Aorta (tissue), 5 donors: ENCODE data around the gene CAMP. TPM values are rescaled to one million over a fixed set of nuclear protein-coding genes. Genes with fewer than 3 reads are reported as not detected.
"Not testable (repeated sequence)": the region's sequence is repeated elsewhere in the genome, so short reads cannot be mapped to it uniquely, and the experiment has no call there.

ENCODE experiments used
- ATAC-seq: fragments of 200-7000 bp; cut with Tn5 transposase; one replicate; pipeline ENCODE4 v1.9.1; 2022; ENCODE audit warnings: moderate library complexity; ENCODE audit not compliant: low FRiP score
- DNase-seq, 2 donors: peaks; one replicate each; pipeline ENCODE4 v3.0.0-alpha.2; 2020
- H3K27ac ChIP-seq, 2 donors: one replicate each; pipeline ENCODE4 v1.5.1; 2013; ENCODE audit warnings: low read length in 2 of 2, mild to moderate bottlenecking in 2 of 2, moderate library complexity in 2 of 2, control low read depth in 1 of 2, inconsistent platforms in 1 of 2, low read depth in 1 of 2
- H3K27me3 ChIP-seq, 2 donors: one replicate each; pipeline ENCODE4 v1.6.1; 2013; ENCODE audit warnings: control low read depth in 1 of 2, low read length in 1 of 2, mild to moderate bottlenecking in 1 of 2, moderate library complexity in 1 of 2; ENCODE audit not compliant: insufficient read depth in 2 of 2, control insufficient read depth in 1 of 2
- H3K36me3 ChIP-seq, 2 donors: one replicate each; pipeline ENCODE4 v1.6.1; 2013; ENCODE audit warnings: control low read depth in 1 of 2, low read length in 1 of 2, mild to moderate bottlenecking in 1 of 2; ENCODE audit not compliant: insufficient read depth in 2 of 2, control insufficient read depth in 1 of 2
- H3K4me1 ChIP-seq, 2 donors: one replicate each; pipeline ENCODE4 v1.6.1; 2013; ENCODE audit warnings: low read length in 2 of 2, control low read depth in 1 of 2, mild to moderate bottlenecking in 1 of 2, moderate library complexity in 1 of 2; ENCODE audit not compliant: insufficient read depth in 2 of 2, control insufficient read depth in 1 of 2
- H3K4me3 ChIP-seq, 2 donors: one replicate each; pipeline ENCODE4 v1.5.1; 2013; ENCODE audit warnings: low read length in 2 of 2, control low read depth in 1 of 2, mild to moderate bottlenecking in 1 of 2
- H3K9me3 ChIP-seq: one replicate; pipeline ENCODE4 v1.6.1; 2013; ENCODE audit warnings: mild to moderate bottlenecking, low read length; ENCODE audit not compliant: control insufficient read depth
- WGBS, 2 donors: extraction: QIAGEN DNeasy Blood & Tissue Kit; methylation state at CpG; one replicate each; pipeline ENCODE4 v1.1.7; 2013; 5-methylcytosine and 5-hydroxymethylcytosine counted together
- intact Hi-C, 2 donors: fragments of 100-400 bp; cut with DNase I; formaldehyde crosslinking; loops; one replicate each; pipeline versions ENCODE4 v1.14.2 to v1.15.0; 2022
- polyA plus RNA-seq, 2 donors: library from polyadenylated mRNA; stranded (reverse); fragments of 200-250 nt; gene quantifications; one replicate each; pipeline ENCODE4 v1.2.3, GENCODE V29; 2013
- total RNA-seq, 2 donors: library from RNA; stranded (reverse); fragmentation: NEBNext Ultra II Directional; extraction: Animal tissue kit (Norgen Biotek cat#: 25700); gene quantifications; one replicate each; pipeline ENCODE4 v1.2.1, GENCODE V29; 2021
- donor health status: healthy with polysubstance abuse.
- donor health status: Bipolar disorder and iron deficiency.
- donor health status: DM: no; HTN: no; CAD: no.
- donor health status: DM: no; HTN: no; CAD: no.
- donor health status: DM: yes; HTN: yes; CAD: no.

CAMP gene
- total and polyA plus RNA-seq, 4 donors: 0.65 to 4.0 (median 0.90) TPM; not detected in 1

DNA sequence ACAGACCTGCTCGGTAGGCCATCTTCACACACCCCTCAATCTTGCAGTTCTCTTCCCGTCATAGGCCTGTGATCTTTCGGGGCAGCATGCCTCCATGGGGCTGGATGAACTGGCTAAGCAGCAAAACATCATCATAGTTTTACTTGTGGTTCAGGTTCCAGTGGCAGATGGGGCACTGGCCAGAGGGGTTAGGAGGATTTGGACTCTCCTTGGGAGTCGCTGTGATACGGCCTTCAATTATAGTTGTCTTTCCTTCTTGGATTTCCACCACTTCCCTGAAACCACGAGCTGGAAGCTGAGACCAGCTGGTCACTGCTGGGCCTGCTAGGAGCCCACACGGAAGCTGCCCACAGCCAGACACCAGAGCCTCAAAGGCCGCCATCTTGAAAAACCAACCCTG, 33.3 kb downstream of the CAMP start:
- DNase-seq (no peak), ATAC-seq (no peak)
- Histone ChIP-seq H3K27me3 (no peaks in the 10 kb centered on the region), H3K4me3 (no peak overlapping the region), H3K9me3 (no peaks in the 10 kb centered on the region), H3K36me3 (no peaks in the 10 kb centered on the region), H3K27ac (no peak overlapping the region), H3K4me1 (no peaks in the 10 kb centered on the region)
- WGBS, 2 donors: 95 to 96% methylated on average over 8 of the region's 8 CpGs
- intact Hi-C loops: no loop called here

- ATAC-seq (no peak), DNase-seq (no peak)
- Histone ChIP-seq H3K9me3 (no peaks in the 10 kb centered on the region), H3K4me3 (no peak overlapping the region), H3K27me3 (no peaks in the 10 kb centered on the region), H3K4me1 (no peaks in the 10 kb centered on the region), H3K36me3 (no peaks in the 10 kb centered on the region), H3K27ac (no peak overlapping the region)
- intact Hi-C loops: no loop called here
- 97 to 99% methylated on average over 1 of the region's 1 CpG for WGBS, 2 donors
Measured at GRCh38 chr3:48258530-48258929, 35.2 kb downstream of the CAMP start.

DNA sequence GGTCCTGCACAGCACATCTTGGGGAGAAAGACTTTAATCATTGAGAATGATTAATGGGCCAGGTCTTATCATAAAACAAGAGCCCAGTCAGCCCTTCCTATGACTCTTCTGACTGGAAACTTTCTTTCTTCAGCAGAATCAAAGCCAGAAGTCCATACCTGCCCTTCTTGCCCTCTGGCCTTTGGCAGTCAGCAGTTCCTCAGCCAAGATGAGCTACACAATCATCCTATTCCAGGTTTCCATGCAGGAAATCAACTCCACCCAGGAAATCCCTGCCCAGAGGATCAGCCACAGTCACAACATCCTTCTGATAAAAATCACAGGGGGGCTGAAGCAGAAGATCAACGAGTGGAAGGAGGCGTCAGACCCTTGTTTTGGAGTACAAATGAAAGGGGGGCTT, 44.5 kb downstream of the CAMP start:
- Histone ChIP-seq H3K4me1 (no peaks in the 10 kb centered on the region), H3K4me3 (no peak overlapping the region), H3K27me3 (no peaks in the 10 kb centered on the region), H3K9me3 (no peaks in the 10 kb centered on the region), H3K36me3 (peaks cover 0 to 3% of the 10 kb centered on the region in 2 donors), H3K27ac (no peak overlapping the region)
- ATAC-seq (no peak), DNase-seq (no peak)
- WGBS, 2 donors: 76 to 82% methylated on average over 2 of the region's 2 CpGs
- intact Hi-C loops: no loop called here

DNA sequence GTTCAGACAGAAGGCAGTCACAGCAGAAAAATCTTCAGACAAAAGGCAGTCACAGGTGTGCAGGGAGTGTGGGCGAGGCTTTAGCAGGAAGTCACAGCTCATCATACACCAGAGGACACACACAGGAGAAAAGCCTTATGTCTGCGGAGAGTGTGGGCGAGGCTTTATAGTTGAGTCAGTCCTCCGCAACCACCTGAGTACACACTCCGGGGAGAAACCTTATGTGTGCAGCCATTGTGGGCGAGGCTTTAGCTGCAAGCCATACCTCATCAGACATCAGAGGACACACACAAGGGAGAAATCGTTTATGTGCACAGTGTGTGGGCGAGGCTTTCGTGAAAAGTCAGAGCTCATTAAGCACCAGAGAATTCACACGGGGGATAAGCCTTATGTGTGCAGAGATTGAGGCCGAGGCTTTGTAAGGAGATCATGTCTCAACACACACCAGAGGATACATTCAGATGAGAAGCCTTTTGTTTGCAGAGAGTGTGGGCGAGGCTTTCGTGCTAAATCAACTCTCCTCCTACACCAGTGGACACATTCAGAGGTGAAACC, 45.2 kb downstream of the CAMP start:
- no peaks in the 10 kb centered on the region for H3K9me3 ChIP-seq
- no peaks in the 10 kb centered on the region for H3K4me1 ChIP-seq
- H3K27ac ChIP-seq: no peak overlapping the region
- DNase-seq (no peak), ATAC-seq (no peak)
- peaks cover 0 to 3% of the 10 kb centered on the region in 2 donors for H3K36me3 ChIP-seq
- WGBS, 2 donors: 89 to 90% methylated on average over 13 of the region's 13 CpGs
- no peaks in the 10 kb centered on the region for H3K27me3 ChIP-seq
- intact Hi-C loops: no loop called here
- H3K4me3 ChIP-seq: no peak overlapping the region

GRCh38 chr3:48268936-48269561, 45.8 kb downstream of the CAMP start:
- Histone ChIP-seq H3K27ac (no peak overlapping the region), H3K9me3 (no peaks in the 10 kb centered on the region), H3K27me3 (no peaks in the 10 kb centered on the region), H3K4me3 (no peak overlapping the region), H3K36me3 (peaks cover 0 to 3% of the 10 kb centered on the region in 2 donors), H3K4me1 (no peaks in the 10 kb centered on the region)
- no peak for DNase-seq
- intact Hi-C loops: no loop called here
- 81 to 84% methylated on average over 23 of the region's 23 CpGs for WGBS, 2 donors
- ATAC-seq: no peak

DNA sequence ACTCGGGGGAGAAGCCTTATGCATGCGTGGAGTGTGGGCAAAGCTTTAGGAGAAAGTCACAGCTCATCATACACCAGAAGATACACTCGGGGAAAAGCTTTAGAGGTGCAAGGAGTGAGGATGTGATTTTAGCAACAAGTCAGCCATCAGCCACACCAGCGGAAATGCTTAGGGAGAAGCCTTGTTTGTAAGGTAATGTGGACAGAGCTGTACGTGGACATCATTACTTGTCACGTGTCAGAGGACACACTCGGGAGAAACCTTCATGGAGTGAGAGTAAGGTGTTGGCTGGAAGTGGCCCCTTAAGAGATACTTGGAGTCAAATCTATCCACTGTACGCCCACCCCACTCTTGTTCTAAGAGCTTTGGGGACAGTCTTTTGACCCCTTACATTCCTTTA, 46.3 kb downstream of the CAMP start:
- no peaks in the 10 kb centered on the region for H3K4me1 ChIP-seq
- H3K36me3 ChIP-seq: peaks cover 0 to 3% of the 10 kb centered on the region in 2 donors
- intact Hi-C loops: no loop called here
- H3K27ac ChIP-seq: no peak overlapping the region
- DNase-seq (no peak), ATAC-seq (no peak)
- WGBS, 2 donors: 84 to 87% methylated on average over 8 of the region's 8 CpGs
- H3K9me3 ChIP-seq: no peaks in the 10 kb centered on the region
- H3K4me3 ChIP-seq: no peak overlapping the region
- H3K27me3 ChIP-seq: no peaks in the 10 kb centered on the region

- no peaks in the 10 kb centered on the region for H3K9me3 ChIP-seq
- no peak for DNase-seq
- no peaks in the 10 kb centered on the region for H3K27me3 ChIP-seq
- no peak overlapping the region for H3K4me3 ChIP-seq
- peaks cover 0 to 3% of the 10 kb centered on the region in 2 donors for H3K36me3 ChIP-seq
- intact Hi-C loops: loop anchor here in 1 of 2 donors (10.0 kb wide), 1 partner anchor 274 kb away; no protein-coding TSS in a partner anchor
- no peak for ATAC-seq
- H3K4me1 ChIP-seq: no peaks in the 10 kb centered on the region
- no peak overlapping the region for H3K27ac ChIP-seq
- WGBS, 2 donors: 54 to 57% methylated on average over 2 of the region's 2 CpGs
Measured at GRCh38 chr3:48270306-48270705, 47.0 kb downstream of the CAMP start.

DNA sequence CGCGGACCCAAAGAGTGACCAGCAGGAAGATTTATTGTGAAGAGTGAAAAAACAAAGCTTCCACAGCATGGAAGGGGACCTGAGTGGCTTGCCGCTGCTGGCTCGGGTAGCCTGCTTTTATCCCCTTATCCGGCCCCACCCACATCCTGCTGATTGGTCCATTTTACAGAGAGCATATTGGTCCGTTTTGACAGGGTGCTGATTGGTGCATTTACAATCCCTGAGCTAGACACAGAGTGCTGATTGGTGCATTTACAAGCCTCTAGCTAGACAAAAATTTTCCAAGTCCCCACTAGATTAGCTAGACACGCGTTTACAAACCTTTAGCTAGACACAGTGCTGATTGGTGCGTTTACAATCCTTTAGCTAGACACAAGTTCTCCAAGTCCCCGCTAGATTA, 47.9 kb downstream of the CAMP start:
- not testable (repeated sequence) for H3K27ac ChIP-seq, DNase-seq, H3K4me1 ChIP-seq, H3K9me3 ChIP-seq, H3K36me3 ChIP-seq, ATAC-seq, H3K27me3 ChIP-seq, H3K4me3 ChIP-seq
- intact Hi-C loops: loop anchor here in 1 of 2 donors (10.0 kb wide), 1 partner anchor 274 kb away; no protein-coding TSS in a partner anchor
- WGBS, 2 donors: 92 to 93% methylated on average over 10 of the region's 10 CpGs
